Hematopoietic multipotent progenitor cell treated with erythropoietin and hydrocortisone succinate and interleukin-3 and kit ligand, for 4 days (in vitro differentiated cells): Measurements from ENCODE around the gene MYO7A.

ENCODE experiments used
- DNase-seq: peaks from one replicate; pipeline ENCODE4 v3.0.0-alpha.2; 2015

Gene MYO7A

DNA sequence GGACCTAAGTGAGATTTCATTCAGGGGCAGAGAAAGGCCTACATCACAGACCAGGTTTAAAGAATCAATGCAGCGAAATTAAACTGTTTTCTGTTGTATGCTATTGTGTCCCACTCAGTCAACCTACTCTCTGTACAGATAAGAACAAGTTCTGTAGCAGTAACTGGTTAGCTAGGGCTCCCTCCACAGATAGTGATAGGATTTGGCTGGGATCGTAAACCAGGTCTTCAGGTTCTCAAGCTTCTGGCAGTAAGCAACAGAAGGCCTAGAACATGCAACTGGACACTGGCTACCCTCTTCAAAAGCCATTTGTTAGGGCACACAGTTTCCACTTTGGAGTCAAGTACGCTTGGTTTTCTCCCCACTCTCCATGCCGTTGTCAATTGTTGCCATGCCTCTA lies 104.2 kb downstream of the MYO7A start:
- DNase-seq = no peak

GRCh38 chr11:77233011-77233410 lies 105.0 kb downstream of the MYO7A start:
- DNase-seq = no peak

DNA sequence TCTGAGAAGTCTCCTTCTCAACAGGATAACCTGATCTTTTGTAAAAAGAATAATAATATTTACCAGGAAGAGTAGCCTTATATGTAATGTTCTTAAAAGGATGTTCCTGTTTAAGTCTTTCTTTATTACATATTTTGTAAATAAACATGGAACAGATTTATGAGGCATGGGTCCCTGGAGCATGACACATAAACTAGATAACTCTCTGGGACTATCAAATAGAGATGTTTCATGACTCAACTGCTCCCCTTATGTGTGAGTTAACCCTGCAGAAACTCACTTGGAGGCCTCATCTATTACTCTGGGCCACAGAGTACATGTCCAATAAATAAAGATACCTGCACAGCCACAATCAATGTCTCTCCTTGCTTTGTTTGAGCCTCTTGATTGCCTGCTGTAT lies 108.9 kb downstream of the MYO7A start:
- DNase-seq = no peak

- no peak for DNase-seq
Measured at GRCh38 chr11:77244277-77245027, 116.4 kb downstream of the MYO7A start.

DNA sequence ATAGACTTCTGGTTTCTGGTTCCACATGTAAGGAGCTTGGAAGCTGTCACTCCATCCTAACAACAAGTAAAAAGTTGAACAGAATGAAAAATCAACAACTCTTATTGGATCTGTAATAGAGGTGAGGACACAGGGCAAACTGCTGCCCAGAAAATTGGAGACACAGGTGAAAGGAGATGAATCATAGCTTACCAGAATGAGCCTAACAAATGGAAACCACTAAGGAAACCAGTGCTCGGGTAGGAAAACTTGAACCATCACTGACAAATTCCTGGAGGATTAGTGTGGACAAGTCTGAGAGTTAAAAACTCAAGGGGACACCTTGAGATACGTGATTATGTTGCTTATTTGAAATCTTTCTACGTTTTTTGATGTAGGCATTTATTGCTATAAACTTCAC lies 121.4 kb downstream of the MYO7A start:
- DNase-seq = no peak

DNA sequence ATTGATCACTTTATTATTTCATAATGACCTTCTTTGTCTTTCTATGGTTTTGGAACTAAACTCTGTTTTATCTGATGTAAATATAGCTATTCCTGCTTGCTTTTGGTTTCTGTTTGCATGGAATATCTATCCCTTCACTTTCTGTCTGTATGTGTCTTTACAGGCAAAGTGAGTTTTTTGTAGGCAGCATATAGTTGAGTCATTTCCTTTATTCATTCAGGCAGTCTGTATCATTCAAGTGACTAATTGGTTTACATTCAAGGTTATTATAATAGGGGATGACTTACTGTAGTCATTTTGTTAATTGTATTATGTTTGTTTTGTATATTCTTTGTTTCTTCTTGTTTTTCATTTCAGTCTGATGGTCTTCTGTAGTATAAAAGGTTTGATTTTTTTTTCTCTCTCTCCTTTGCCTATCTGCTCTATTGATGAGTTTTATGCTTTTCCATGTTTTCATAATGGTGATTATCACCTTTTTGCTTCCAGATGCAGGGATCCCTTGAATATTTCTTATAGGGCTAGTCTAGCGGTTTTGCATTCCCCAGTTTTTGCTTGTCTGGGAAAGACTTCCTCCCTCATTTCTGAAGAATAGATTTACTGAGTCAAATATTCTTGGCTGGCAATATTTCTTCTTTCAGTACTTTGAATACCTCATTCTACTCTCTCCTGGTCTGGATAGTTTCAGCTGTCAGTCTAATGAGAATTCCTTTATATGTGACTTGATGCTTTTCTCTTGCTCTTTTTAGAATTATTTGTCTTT lies 123.0 kb downstream of the MYO7A start:
- no peak for DNase-seq

GRCh38 chr11:77252555-77253270 lies 124.7 kb downstream of the MYO7A start:
- no peak for DNase-seq

DNA sequence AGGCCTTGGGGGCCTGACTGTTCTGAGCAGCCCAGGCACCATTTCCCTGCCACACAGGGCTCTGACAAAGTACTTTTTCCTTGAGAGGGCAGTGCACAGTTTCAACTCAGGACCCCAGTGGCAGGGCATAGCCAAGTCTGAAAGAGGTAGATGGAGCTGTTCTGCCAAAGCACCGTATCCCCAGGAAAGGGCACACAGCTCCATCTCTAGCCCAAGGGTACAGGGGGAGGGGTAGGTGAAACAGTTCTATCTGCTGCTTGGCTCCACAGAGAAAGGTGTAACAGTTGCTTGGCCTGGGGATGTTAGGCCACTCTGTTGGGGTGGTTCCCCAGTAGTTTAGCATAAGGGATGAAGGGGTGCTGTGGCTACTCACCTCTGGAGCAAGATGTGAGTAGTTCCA lies 125.6 kb downstream of the MYO7A start:
- DNase-seq = no peak

- no peak for DNase-seq
Measured at GRCh38 chr11:77259641-77260040, 131.6 kb downstream of the MYO7A start.

GRCh38 chr11:77262803-77263202 lies 134.8 kb downstream of the MYO7A start:
- DNase-seq = no peak
